ENCODE results near the gene OLFM3.
A peak's percentile ranks its signal among the peaks of the same experiment; 100 is the strongest.

Gene OLFM3

DNA sequence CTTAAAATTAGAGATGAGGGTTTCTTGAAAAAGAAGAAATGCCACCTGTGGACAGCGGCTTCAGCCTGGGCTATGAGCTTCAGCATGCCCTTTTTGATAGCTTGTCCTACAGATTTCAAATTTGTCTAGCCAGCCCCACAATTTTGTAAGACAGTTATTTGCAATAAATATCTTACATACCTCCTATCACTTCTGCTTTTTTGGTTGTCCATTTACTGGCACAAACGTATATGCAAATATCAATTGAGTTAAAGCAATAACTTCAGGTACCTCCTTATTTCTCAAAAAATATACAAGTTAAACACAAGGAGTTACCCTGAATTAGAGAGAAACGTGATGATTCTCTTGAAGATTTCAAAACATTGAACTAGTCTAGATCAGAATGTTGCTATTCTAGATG, 53.5 kb downstream of the OLFM3 start:
- DNase-seq = no peak

DNA sequence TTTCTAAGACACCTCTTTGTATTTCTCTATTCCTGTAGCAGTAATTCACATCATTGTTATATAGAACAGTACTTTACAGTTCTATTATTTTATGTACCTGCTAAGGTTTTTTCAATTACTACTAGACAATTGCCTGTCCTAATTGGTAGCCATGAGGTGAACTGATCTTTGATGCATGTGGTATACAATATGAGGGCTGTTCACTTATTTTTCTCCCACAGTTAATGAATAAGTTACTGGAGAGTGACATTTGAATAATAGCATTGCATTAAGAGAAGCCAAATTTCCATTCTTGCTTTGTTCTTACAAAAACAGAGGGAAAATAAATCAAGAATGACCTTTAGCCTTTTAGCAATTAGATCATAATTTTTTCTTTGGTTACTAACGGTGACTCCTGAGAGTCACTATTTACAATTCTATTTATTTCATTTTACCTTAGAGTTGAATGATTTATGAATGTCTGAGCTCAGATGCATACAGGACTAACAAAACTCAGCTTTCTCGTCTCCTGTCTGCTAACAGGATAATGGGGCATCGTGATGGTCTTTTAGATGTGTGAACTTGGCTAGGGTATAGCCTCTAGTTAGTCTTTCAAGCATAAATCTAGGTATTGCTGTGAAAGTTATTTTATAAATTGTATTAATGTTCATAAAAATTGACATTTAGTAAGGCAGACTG, 54.1 kb downstream of the OLFM3 start:
- no peak for DNase-seq

DNA sequence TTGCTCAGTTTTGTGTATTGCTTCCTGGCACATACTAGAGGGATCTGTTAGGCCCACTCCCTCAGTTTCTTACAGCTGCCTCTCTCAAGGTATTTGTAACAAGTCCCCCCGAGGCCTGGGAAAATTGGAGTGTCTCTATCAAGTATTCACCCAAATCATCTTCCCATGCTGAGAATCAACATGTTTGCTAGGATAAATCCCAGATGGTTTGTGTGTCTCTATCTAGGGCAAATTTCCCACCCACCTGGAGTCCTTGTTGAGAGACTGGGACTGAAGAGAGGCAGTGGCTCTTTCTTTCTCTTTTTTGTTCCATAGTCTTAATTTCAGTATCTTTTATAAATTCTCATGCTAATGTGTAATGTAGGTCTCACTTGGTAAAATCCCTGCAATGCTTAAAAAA, 58.0 kb downstream of the OLFM3 start:
- DNase-seq = no peak

DNA sequence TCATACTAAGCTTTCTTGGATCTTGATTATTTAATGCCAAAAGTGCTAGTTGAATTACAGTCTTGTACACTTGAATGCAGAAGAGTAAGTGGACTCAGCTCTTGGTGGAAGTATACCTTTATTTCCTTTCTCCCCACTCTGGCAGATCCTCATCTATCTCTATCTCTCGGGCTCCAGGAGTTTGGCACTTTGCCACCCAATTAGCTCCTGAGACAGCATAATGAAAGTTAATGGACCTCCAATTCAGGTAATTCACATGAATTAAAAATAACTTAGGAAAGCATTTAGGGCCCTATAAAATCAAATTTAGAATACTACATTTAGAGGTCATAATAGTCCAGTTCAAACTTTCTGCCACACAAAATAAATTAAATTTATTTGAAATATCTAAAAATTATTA, 67.4 kb downstream of the OLFM3 start:
- no peak for DNase-seq

DNA sequence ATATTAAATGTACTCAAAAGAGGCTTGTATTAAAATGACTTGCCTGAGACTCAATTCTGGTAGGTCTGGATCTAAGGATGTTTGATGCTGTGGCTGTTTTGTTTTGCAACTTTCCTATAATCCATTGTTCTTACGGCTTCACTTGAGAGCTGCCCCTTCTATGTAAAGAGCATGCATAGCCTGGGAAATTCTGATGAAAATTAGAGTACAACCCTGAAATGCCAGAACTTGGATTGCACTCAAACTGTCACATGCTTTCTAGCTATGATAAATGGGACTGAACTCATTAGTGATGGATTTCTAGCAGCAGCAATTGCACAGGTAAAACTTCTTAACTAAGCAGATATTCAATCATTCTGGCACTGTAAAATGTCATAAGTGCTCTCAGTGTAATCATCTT, 67.9 kb downstream of the OLFM3 start:
- DNase-seq = no peak

DNA sequence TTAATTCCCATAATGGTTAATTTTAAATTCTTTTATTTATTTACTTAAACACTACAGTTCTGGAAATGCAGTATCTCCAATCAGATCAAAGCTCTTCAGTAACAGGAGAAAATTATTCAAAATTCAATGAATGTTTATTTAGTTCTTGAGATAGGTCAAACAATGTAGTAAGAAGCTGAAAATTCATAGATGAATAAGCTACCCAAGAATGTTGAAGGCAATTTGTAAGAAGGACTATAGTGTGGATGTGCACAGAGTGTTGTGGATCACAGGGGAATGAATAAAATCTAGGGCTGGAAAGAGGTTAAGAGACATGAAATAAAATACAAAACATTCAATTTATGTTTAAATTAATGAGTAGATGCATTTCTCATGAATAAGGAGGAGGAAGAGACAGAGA, 72.0 kb downstream of the OLFM3 start:
- no peak for DNase-seq

DNA sequence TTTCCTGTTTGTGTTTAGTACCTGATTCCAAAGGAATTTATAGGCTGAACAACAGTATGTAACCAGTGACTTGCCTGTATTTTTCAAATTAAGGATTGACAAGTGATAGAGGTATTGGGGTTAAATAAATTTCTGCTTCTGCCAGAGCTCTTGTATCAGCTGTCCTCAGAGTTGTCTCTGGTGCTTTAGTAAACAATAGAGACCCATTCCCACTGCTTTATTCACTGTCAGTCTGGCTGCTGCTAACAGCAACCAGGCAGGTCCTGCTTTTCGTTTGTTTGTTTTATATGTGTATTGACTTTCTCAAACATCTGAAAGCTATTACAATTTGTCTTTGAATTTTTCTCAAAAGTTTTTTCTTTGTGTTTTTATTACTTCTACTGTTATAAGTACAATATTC, 76.1 kb downstream of the OLFM3 start:
- DNase-seq = no peak

DNA sequence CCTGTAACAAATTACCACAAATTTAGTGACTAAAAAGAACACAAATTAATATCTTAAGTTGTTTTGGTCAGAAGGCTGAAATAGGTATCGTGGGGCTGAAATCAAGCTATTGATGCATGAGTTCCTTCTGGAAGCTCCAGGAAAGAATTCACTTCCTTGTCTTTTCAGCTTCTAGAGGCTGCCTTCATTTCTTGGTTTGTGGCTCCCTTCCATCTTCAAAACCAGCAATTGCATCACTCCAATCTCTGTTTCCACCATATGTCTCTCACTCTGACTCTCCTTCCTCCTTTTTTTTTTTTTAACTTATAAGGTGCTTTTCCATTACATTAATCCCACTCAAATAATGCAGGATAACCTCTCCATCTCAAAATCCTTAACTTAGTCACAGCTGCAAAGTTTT, 78.4 kb downstream of the OLFM3 start:
- DNase-seq = no peak

DNA sequence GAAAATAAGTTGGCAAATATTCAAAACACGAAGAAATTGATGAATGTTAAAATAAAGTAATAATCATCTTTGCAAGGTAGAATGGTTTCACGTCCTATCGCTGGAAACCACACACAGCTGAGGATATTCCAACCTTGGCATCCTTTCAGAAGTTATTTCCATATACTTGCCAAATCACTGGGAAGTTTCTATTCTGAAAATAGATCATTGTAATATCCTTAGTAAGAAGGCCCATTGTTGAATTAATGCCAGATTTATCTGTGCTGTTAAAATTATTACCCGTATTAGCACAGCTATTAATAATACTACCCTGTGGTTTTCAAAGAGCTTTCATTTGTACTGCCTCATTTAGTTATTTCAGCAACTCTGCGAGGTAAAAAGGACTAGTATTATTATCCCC, 81.1 kb downstream of the OLFM3 start:
- DNase-seq = no peak

DNA sequence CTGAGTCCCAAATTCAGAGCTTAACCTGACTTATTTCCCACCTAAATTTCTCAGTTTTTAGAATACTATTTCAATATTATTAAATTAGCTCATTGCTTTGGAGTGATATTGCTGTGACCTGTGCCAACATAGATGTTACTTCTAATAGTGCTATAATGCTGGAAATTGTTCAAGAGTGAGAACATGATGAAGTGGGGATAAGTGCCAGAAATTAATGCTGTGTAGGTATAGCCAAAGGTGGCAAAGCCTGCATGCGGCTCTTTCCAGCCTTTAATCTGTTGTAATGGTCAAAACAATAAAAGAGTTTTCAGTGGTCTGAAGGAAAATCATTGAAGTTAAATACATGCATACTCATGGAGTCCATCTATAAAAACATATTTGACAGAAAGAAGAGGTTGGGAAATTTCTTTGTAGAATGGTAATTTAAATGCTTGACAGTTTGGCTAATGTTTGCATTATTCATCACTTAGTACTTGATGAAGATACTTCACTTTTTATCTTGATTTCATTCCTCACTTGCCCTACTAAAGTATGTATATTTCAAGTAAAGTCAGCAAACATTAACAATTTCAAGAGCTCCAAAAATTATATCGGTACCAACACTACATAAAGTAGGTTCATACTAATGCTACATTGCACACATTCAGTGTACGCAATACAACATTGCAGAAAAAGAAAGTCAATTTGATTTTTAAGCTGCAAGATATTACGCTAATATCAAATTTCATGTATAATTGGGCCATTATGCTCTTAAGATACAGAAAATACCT, 82.1 kb downstream of the OLFM3 start:
- no peak for DNase-seq

DNA sequence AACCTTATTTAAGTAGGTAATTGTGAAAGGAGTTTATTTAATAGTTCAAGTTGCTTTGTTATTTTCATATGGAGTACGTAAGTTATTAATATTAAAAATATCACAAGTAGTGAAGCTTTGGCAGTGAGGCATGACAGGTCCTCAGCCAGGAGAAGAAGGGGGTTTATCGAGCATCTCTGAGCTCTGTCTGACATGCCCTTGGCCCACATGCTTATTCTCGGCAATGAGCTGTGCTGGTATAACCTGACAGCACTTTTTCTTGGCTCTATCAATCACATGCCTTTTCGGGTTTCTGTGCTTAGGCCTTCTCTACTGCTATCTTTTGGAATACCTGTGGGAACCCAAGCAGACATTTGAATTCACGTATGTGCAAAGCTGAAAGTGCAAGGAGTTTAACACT, 84.8 kb downstream of the OLFM3 start:
- DNase-seq = no peak

DNA sequence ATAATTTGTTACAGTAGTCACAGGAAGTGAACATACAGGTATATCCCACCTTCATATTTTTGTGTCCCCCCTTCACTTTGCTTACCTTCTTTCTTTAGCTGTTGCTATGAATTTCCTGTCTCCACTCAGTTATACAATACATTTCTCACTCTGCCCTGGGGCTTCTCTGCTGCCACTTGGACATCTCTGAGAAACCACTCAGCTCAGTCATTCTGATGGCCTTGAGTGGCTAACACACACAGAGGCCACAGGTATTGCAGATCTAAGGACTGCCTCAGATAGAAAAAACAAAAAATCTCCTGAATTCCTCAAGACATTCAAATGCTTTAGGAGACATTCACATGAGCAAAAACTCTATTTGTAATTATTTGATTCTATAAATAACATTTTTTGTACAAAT, 87.7 kb downstream of the OLFM3 start:
- DNase-seq = no peak

DNA sequence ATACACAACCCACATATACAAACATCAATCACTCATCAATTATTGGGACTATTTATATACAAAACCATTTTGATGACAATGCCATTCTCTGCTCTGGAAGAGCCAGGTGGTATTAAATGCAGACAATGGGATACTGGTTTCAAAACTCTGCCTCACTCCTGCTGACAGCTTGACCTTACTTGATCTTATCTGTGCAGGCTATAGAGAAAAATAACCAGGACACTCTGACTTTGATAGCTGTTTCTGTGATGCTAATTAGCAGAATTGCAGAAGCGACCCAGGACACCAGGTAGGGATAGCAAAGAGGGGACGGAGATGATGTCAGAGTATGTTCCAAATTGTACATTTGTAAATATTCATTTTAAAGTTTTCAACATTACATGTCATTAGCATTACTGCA, 89.5 kb downstream of the OLFM3 start:
- no peak for DNase-seq

DNA sequence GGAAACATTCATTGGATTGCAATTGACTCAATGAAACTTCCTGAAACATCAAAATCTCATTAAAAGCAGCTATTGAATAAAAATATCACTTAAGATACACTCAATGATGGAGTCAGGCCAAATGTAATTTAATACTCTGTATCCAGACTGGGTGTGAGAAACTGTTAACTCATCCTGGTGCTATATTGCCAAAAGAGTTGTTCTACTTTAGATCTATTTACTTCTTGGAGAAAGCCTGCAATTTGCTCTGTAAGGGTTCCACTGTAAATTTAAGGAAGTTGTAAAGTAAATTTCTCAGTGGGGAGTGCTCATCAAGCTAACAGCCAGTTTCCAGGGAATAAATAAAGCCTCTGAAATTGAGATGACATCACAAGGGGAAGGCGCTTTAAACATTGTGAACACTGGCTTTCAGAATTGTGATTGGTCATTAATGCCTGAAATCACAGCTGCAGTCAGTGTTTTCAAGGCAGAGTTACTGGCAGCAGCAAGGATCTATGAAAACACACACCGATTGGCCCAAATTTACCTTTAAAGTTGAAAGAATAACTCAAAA, 91.4 kb downstream of the OLFM3 start:
- DNase-seq = peak; percentile 76

DNA sequence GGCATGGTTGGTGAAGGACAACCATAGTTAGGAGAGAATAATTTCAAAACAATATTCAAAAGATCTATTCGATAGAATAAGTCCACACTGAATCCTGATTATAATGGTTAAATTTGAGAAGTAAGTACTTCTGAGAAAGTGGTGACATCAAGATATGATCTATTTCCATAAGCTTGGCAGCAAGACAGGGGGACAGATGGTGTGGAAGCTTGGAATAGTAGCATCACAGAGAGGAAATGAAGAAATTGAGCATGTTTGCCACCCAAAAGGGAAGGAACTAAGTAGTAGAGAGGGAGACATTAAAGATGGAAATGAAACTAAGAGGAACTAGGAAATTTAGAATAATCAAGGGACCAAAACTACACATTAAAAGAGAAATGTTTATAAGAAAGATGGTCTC, 94.5 kb downstream of the OLFM3 start:
- no peak for DNase-seq

DNA sequence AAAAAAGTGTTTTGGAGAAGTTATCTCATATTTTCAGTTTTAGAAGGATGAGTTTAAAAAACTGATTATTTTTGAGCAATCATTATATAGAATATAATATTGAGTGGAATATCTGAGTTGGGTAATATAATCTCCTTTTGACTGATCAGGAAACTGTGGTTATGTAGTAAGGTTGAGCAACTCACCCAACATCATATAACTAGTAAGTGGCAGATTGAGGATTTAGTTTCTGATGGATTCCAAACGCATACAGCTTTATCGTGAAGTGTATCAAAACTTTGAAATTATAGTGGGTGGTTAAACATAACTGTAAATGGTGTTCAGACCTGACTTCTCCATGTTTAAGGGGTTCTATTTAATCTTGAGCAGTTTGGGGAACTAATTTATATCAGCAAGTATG, 98.6 kb downstream of the OLFM3 start:
- no peak for DNase-seq

DNA sequence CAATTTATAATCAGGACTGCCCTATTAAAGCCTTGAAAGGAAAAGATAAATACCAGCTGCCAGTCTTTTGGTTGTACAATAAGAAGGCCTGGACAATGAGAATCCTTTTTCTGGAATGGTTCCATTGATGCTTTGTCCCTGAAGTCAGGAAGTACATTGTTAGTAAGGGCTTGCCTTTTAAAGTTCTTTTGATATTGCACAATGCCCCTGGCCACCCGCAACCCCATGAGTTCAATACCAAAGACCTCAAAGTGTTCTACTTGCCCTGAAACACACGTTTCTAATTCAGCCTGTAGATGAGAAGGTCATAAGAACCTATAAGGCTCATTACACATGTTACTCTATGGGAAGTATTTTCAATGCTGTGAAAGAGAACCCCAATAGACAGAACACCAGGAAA, 112.1 kb downstream of the OLFM3 start:
- no peak for DNase-seq

DNA sequence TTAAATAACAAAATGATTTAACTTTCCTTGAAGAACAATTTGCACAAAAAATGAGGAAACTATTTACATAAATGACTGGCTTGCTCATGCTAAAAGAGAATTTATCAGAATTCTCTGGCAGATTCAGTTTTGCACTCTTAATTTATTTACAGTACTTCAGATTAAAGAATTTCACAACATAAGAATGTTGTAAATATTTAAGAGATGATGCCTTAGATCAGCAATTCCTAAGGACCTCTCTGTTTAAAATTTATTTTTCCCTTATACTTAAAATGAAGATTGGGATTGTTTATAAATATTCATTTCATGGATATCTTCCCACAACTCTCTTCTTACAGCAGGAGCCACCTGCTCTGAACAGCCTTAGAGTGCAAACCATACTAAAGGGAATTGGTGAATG, 120.8 kb downstream of the OLFM3 start:
- DNase-seq = no peak

DNA sequence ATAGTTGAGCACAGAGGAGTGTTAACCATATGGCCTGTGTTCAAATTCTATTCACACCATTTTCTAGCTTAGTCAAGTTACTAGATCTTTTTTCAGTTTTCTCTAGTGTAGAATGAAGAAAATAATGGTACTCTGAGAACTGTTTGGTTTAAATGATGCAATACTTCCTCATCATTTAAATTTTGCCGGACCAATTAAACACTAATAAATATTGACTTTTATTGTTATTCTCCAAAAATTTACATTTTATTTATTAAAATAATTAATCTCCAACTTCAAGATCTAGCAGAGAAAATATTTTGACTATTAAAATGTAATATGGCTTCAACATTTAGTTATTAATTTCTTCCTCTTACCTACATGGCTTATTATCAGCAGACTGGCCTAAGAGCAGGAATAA, 123.1 kb downstream of the OLFM3 start:
- no peak for DNase-seq

DNA sequence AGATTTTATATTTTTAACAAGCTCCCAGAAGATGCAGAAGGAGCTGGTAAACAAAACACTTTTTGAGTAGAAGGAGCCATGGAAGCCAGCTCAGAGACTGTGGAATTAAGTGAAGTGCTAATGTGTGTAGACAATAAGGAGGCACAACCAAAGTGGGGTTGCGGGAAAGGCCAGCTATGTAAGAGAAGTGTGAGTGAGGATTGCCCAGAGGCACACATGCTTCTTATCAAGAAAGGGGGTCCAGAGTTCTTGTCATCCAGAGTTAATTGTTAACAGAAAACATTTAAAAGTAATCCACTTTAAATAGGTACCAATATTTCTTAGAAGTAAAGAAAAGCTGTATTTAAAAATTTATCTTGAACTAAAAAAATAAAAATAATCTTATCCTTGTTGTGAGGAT, 136.8 kb downstream of the OLFM3 start:
- no peak for DNase-seq

DNA sequence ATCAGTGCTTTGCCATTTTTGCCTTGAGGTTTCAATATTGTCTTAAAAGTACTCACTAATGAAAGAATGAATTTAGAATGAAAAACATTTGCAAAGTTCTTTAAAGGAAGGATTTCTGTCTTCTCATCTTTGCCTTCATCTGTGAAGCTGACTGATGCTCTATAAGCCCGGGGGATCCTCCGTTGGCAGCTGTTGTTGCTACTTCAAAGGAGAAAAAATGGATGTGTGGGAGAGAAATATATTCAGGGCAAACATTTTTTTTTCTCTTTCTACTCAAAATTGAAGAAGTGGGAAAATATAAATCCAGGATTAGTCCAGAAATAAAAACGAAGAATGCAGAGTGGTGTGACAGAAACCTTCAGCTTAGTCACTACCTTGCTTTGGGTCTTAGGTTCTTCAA, 142.5 kb downstream of the OLFM3 start:
- no peak for DNase-seq

DNA sequence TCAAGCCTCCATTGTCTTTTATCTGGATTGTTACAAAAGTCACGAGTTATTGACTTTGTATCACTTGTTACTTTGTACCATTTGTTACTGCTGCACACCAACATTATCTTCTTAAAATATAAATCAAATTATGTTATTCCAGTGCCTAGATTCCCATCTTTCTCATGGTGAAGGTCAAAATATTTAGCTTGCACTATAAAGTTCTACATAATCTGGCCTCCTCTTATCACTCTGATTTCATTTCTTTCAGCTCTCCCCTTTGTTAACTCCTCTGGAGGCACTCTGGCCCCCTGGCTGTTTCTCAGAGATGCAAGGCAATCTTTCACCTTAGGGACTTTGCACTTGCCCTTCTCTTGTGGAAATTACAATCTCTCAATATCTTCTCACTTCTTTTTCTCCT, 143.8 kb downstream of the OLFM3 start:
- no peak for DNase-seq

DNA sequence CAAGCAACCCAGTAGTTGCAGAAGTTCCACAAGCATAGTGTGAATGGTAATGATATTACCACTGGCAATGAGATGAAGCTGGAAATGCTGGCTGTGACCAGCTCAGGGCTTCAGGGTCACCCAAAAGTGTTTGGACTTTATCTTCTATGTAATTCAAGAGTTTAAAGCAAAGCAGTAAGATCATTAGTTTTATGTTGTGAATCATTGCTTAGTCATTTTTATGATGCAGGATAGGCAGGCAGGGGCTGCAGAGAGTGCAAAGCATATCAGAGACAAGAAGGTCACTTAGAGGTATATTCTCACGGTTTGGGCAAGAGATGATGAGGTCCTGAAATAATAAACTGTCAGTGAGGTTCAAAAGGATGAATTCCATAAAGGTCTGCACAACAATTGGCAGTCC, 147.4 kb downstream of the OLFM3 start:
- no peak for DNase-seq

DNA sequence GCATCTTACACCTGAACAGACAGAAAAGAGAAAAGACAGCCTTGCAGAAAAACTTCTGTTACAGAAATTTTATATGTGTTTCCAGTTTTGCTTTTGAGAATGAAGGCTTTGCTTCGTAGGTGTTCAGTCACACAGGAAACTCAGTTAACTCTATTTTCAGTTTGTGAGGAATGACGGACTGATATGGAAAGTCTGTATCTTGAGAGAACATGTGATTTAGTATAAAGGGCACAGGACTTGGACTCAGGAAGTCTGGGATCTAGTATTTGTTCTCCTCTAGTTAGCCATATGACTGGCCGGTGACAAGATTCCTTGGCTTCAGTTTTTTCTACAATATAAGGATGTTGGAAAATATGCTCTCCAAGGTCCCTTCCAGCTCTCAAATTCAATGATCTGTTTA, 149.1 kb downstream of the OLFM3 start:
- no peak for DNase-seq

DNA sequence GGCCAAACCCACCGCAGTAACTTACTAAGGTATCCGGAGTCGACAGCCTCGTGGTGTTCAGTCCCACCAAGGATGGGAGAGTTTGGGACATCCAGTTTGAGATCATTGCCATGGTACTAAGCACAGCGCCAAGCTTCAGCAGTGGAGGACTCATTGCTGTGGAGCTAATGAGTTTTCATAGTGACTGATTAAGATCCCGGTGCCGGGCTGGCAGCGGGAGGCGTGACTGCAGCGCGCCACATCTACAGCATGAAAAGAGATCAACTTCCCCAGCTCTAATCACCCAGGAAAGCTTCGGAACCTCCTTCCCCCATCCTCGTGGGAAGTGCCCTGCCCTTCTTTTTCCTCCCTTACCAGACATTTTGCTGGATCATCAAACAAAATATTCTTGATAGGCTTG, 149.9 kb downstream of the OLFM3 start:
- no peak for DNase-seq
